Measurements from ENCODE around the gene NEK11.
"Not testable (repeated sequence)": the region's sequence is repeated elsewhere in the genome, so short reads cannot be mapped to it uniquely, and the experiment has no call there.

Gene NEK11

GRCh38 chr3:131315162-131315561 is 288.5 kb downstream of the NEK11 start:
- no peaks in the 10 kb centered on the region for H3K4me1 ChIP-seq
- H3K9ac ChIP-seq, result no peak overlapping the region
- H3K4me3 ChIP-seq, result no peak overlapping the region
- no peaks in the 10 kb centered on the region for H3K36me3 ChIP-seq
- no peaks in the 10 kb centered on the region for H3K27me3 ChIP-seq
- no peaks in the 10 kb centered on the region for H3K9me3 ChIP-seq (replicated peaks in 1 of 11)
- H3K4me2 ChIP-seq, result no peak overlapping the region
- H3K27ac ChIP-seq, result no peak overlapping the region
- TF ChIP-seq Cebpa-rat (IDR thresholded peaks at IDR 0.05), result no peak
- no peaks in the 10 kb centered on the region for H4K20me1 ChIP-seq

DNA sequence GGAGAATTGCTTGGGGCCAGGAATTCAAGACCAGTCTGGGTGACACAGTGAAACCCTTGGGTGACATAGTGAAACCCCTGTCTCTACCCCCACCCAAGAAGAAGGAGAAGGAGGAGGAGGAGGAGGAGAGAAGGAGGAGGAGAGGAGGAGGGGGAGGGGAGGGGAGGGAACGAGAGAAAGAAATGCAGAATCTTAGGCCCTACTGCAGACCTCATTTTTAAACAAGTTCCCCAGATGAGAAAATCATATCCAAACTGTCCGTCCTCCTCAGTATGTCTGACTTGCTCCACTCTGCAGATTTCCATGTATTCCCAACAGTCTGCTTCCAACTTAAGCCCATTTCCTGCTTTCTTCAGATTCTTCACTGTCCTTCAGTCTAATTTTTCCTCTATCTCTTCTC is 291.0 kb downstream of the NEK11 start:
- H3K9ac ChIP-seq, result no peak overlapping the region
- H3K9me3 ChIP-seq (replicated peaks in 1 of 11), result no peaks in the 10 kb centered on the region
- H3K27ac ChIP-seq, result no peak overlapping the region
- no peak for TF ChIP-seq Cebpa-rat (IDR thresholded peaks at IDR 0.05)
- H3K4me1 ChIP-seq, result no peaks in the 10 kb centered on the region
- H4K20me1 ChIP-seq, result no peaks in the 10 kb centered on the region
- H3K36me3 ChIP-seq, result no peaks in the 10 kb centered on the region
- H3K4me3 ChIP-seq, result no peak overlapping the region
- no peaks in the 10 kb centered on the region for H3K27me3 ChIP-seq
- H3K4me2 ChIP-seq, result no peak overlapping the region

DNA sequence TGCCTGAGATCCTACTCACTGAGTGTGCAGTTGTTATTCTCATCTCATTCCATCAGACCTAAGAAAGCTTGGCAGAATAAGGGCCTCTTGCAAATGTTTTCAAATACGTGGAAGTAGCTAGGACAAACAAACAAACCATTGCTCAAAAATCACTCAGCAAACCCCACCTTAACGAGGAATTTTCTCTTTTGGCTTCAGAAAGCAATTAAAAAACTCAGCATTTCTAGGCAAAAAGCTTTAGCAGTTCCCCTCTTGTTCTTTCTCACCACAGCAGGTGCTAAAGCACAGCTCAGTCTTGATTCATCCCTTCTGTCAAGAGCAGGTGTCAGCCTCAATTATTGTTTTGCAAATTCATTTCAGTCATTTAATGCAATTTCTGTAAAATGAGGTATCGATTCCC is 296.3 kb downstream of the NEK11 start:
- Histone ChIP-seq H3K9ac (no peak overlapping the region), H3K4me1 (no peaks in the 10 kb centered on the region), H3K4me2 (no peak overlapping the region), H3K36me3 (no peaks in the 10 kb centered on the region), H4K20me1 (no peaks in the 10 kb centered on the region), H3K4me3 (no peak overlapping the region), H3K9me3 (replicated peaks in 1 of 11) (no peaks in the 10 kb centered on the region), H3K27ac (no peak overlapping the region), H3K27me3 (no peaks in the 10 kb centered on the region)
- no peak for TF ChIP-seq Cebpa-rat (IDR thresholded peaks at IDR 0.05)

DNA sequence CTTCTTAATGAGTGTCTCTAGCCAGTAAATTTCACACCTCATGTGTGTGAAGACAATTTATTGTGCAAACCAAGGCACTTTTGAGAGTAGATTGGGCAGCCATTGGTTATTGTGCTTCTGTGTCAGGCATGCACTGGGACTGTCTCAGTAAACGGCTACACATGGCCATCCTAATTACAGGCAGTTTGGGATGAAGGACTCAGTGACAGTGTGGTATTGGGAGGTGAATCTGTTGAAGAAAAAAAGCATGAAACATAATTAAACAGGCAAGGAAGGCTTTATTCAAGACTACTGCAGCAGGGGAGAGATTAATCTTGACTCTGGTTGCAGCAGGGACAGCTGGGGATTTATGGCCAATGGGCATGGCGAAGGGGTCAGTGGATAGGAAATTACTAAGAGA is 297.1 kb downstream of the NEK11 start:
- no peaks in the 10 kb centered on the region for H3K36me3 ChIP-seq
- no peak overlapping the region for H3K4me2 ChIP-seq
- no peak for TF ChIP-seq Cebpa-rat (IDR thresholded peaks at IDR 0.05)
- H3K27me3 ChIP-seq, result no peaks in the 10 kb centered on the region
- H3K4me1 ChIP-seq, result no peaks in the 10 kb centered on the region
- H3K4me3 ChIP-seq, result no peak overlapping the region
- no peaks in the 10 kb centered on the region for H3K9me3 ChIP-seq (replicated peaks in 1 of 11)
- no peak overlapping the region for H3K9ac ChIP-seq
- H3K27ac ChIP-seq, result no peak overlapping the region
- H4K20me1 ChIP-seq, result no peaks in the 10 kb centered on the region

- Histone ChIP-seq H3K27me3 (no peaks in the 10 kb centered on the region), H3K9me3 (replicated peaks in 1 of 11) (no peaks in the 10 kb centered on the region), H4K20me1 (no peaks in the 10 kb centered on the region), H3K4me2 (no peak overlapping the region), H3K9ac (no peak overlapping the region), H3K4me1 (no peaks in the 10 kb centered on the region), H3K27ac (no peak overlapping the region), H3K36me3 (no peaks in the 10 kb centered on the region), H3K4me3 (no peak overlapping the region)
- TF ChIP-seq Cebpa-rat (IDR thresholded peaks at IDR 0.05), result no peak
Measured at GRCh38 chr3:131324923-131325322, 298.2 kb downstream of the NEK11 start.

- Histone ChIP-seq H3K9ac (no peak overlapping the region), H3K36me3 (no peaks in the 10 kb centered on the region), H3K4me1 (no peaks in the 10 kb centered on the region), H3K4me3 (no peak overlapping the region), H3K27ac (no peak overlapping the region), H4K20me1 (no peaks in the 10 kb centered on the region), H3K27me3 (no peaks in the 10 kb centered on the region), H3K4me2 (no peak overlapping the region), H3K9me3 (replicated peaks in 1 of 11) (no peaks in the 10 kb centered on the region; a peak in 1 of 22 replicates)
- no peak for TF ChIP-seq Cebpa-rat (IDR thresholded peaks at IDR 0.05)
Measured at GRCh38 chr3:131326307-131326706, 299.6 kb downstream of the NEK11 start.

- Histone ChIP-seq H3K9me3 (replicated peaks in 1 of 11) (no peaks in the 10 kb centered on the region; a peak in 1 of 22 replicates), H3K27me3 (no peaks in the 10 kb centered on the region)
- TF ChIP-seq Cebpa-rat (IDR thresholded peaks at IDR 0.05), result no peak
Measured at GRCh38 chr3:131328721-131329120, 302.0 kb downstream of the NEK11 start.

DNA sequence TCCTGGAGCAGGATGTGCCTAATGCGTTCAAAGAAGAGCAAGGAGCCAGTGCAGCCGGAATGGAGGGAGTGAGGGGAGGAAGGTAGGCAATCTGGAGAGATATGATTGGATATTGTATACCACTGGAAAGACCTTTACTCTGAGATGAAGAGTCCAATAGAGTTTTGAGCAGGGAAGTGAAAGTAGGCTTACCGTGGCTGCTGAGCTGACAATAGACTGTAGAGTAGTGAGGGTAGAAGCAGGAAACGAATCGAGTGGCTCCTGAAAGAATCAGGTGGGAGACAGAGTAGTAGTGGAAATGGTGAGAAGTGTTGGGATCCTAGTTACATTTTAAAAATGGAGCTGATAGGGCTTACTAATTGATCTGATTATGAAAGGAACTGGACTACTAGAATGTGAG is 303.1 kb downstream of the NEK11 start:
- Histone ChIP-seq H3K4me3 (no peak overlapping the region), H3K4me2 (peak overlapping the region in 1 of 11 experiments; percentile 9; a peak in 1 of 22 replicates), H3K27ac (no peak overlapping the region), H3K9ac (no peak overlapping the region), H4K20me1 (no peaks in the 10 kb centered on the region), H3K36me3 (no peaks in the 10 kb centered on the region), H3K4me1 (no peaks in the 10 kb centered on the region), H3K27me3 (no peaks in the 10 kb centered on the region), H3K9me3 (replicated peaks in 1 of 11) (no peaks in the 10 kb centered on the region; a peak in 1 of 22 replicates)
- no peak for TF ChIP-seq Cebpa-rat (IDR thresholded peaks at IDR 0.05)

More at GRCh38 chr3:131328721-131329120, 302.0 kb downstream of the NEK11 start:
- Histone ChIP-seq H3K27ac (no peak overlapping the region), H3K36me3 (no peaks in the 10 kb centered on the region), H3K9ac (no peak overlapping the region), H3K4me3 (no peak overlapping the region), H4K20me1 (no peaks in the 10 kb centered on the region), H3K4me2 (no peak overlapping the region), H3K4me1 (no peaks in the 10 kb centered on the region)

DNA sequence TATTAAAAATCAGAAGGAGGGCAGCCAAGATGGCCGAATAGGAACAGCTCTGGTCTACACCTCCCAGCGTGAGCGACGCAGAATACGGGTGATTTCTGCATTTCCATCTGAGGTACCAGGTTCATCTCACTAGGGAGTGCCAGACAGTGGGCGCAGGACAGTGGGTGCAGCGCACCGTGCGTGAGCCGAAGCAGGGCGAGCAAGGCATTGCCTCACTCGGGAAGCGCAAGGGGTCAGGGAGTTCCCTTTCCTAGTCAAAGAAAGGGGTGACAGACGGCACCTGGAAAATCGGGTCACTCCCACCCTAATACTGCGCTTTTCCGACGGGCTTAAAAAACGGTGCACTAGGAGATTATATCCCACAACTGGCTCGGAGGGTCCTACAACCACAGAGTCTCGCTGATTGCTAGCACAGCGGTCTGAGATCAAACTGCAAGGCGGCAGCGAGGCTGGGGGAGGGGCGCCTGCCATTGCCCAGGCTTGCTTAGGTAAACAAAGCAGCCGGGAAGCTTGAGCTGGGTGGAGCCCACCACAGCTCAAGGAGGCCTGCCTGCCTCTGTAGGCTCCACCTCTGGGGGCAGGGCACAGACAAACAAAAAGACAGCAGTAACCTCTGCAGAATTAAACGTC is 304.9 kb downstream of the NEK11 start:
- not testable (repeated sequence) for H3K9me3 ChIP-seq (replicated peaks in 1 of 11); H3K4me2 ChIP-seq; H3K9ac ChIP-seq; H3K27me3 ChIP-seq; H4K20me1 ChIP-seq; H3K36me3 ChIP-seq; H3K4me3 ChIP-seq; H3K4me1 ChIP-seq; H3K27ac ChIP-seq

DNA sequence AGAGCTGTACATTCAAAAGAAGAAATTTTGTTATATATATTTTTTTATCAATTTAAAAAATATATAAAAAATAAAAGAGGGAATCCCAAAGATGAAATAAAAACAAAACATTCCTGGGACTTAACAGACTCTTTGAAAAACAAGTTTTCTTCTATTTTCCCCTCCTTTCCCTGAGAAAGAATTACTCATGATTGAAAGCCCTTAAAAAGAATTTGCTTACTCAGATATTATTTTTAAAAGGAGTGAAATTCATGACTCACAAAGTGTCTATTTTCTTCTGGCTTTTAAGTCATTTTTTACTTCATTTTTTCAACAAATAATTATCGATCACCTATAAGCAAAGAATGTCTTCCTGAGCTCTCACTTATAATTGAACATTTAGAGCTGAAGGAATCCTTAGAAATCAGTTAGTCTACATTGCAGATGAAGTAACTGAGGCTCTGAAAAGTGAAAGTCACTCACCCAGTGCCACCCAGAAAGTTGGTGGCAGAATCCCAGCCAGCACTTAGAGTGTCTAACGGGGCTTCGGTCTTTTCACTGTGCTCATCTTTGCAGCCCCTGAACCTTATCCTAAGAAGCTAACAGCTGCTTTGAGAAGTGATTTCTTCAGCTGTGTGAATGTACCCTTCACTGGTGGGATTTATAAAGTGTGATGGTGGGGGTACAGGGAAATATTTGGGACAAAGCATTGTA is 312.4 kb downstream of the NEK11 start:
- H3K27me3 ChIP-seq, result no peaks in the 10 kb centered on the region
- no peak overlapping the region for H3K27ac ChIP-seq
- TF ChIP-seq Cebpa-rat (IDR thresholded peaks at IDR 0.05), result no peak
- peak overlapping the region in 2 of 11 experiments; percentile 11 to 43; a peak in 2 of 22 replicates for H3K4me2 ChIP-seq
- no peak overlapping the region for H3K4me3 ChIP-seq
- peaks cover 7 to 13% (median 10%) of the 10 kb centered on the region in 11 experiments; a peak in 20 of 22 replicates for H3K9me3 ChIP-seq (replicated peaks in 1 of 11)
- no peaks in the 10 kb centered on the region for H4K20me1 ChIP-seq
- H3K36me3 ChIP-seq, result no peaks in the 10 kb centered on the region; a peak in 1 of 22 replicates
- no peak overlapping the region for H3K9ac ChIP-seq
- peaks cover 0 to 13% (median 0%) of the 10 kb centered on the region in 10 experiments; a peak in 4 of 20 replicates for H3K4me1 ChIP-seq

All from BLaER1 treated with 17β-estradiol and CSF1 and Interleukin-3, amounts not matched to agents 10 nM and 100 nM (cell line).